Mesenchymal stem cell (in vitro differentiated cells and primary cell): ENCODE data around the gene MYL12B.
A peak's percentile ranks its signal among the peaks of the same experiment; 100 is the strongest.

Experiments
- DNase-seq: peaks from one replicate; pipeline ENCODE4 v3.0.0-alpha.2; 2013
- H2AFZ ChIP-seq: one replicate; pipeline ENCODE4 v1.6.1; 2013; ENCODE audit warnings: low read depth, mild to moderate bottlenecking, control low read depth, inconsistent platforms, low read length, moderate library complexity
- H2AK5ac ChIP-seq: 2 replicates; pipeline ENCODE4 v1.6.1; 2013; ENCODE audit warnings: low read length, moderate library complexity, mild to moderate bottlenecking, inconsistent platforms; ENCODE audit not compliant: severe bottlenecking
- H2BK120ac ChIP-seq: one replicate; pipeline ENCODE4 v1.6.1; 2013; ENCODE audit warnings: low read depth, mild to moderate bottlenecking, inconsistent platforms, low read length, moderate library complexity
- H2BK12ac ChIP-seq, 2 experiments: one replicate each; pipeline ENCODE4 v1.6.1; 2013; ENCODE audit warnings: inconsistent platforms in 2 of 2, low read length in 2 of 2, mild to moderate bottlenecking in 2 of 2, moderate library complexity in 2 of 2, control low read depth in 1 of 2
- H2BK15ac ChIP-seq: one replicate; pipeline ENCODE4 v1.6.1; 2013; ENCODE audit warnings: mild to moderate bottlenecking, low read depth, inconsistent platforms; ENCODE audit not compliant: poor library complexity, severe bottlenecking
- H2BK5ac ChIP-seq: 2 replicates; pipeline ENCODE4 v1.6.1; 2013; ENCODE audit warnings: low read depth, mild to moderate bottlenecking, low read length, control low read depth, inconsistent platforms; ENCODE audit not compliant: poor library complexity, severe bottlenecking
- H3K14ac ChIP-seq, 2 experiments: one replicate each; pipeline ENCODE4 v1.6.1; 2013; ENCODE audit warnings: inconsistent platforms in 2 of 2, low read length in 2 of 2, control low read depth in 1 of 2, mild to moderate bottlenecking in 1 of 2, moderate library complexity in 1 of 2
- H3K18ac ChIP-seq, 2 experiments: one replicate each; pipeline ENCODE4 v1.6.1; 2013; ENCODE audit warnings: inconsistent platforms in 2 of 2, low read length in 2 of 2, control low read depth in 1 of 2, low read depth in 1 of 2, mild to moderate bottlenecking in 1 of 2
- H3K23ac ChIP-seq, 2 experiments: one replicate each; pipeline ENCODE4 v1.6.1; 2013; ENCODE audit warnings: inconsistent platforms in 2 of 2, low read length in 2 of 2, mild to moderate bottlenecking in 2 of 2, moderate library complexity in 2 of 2, control low read depth in 1 of 2
- H3K27ac ChIP-seq: 2 replicates; pipeline ENCODE4 v1.5.1; 2013; ENCODE audit warnings: mild to moderate bottlenecking, moderate library complexity, low read length, control low read depth, inconsistent platforms; ENCODE audit not compliant: poor library complexity, severe bottlenecking
- H3K27me3 ChIP-seq, 2 experiments: 2 replicates each; pipeline versions ENCODE4 v1.6.1 to v1.7.0; 2013; ENCODE audit warnings: low read length in 2 of 2, mild to moderate bottlenecking in 2 of 2, moderate library complexity in 2 of 2, control low read depth in 1 of 2, inconsistent platforms in 1 of 2; ENCODE audit not compliant: control insufficient read depth in 1 of 2, insufficient read depth in 1 of 2
- H3K36me3 ChIP-seq, 2 experiments: 2 replicates each; pipeline versions ENCODE4 v1.6.1 to v1.7.0; 2013; ENCODE audit warnings: low read length in 2 of 2, control low read depth in 1 of 2, inconsistent platforms in 1 of 2, low read depth in 1 of 2, mild to moderate bottlenecking in 1 of 2; ENCODE audit not compliant: insufficient read depth in 2 of 2, control insufficient read depth in 1 of 2
- H3K4ac ChIP-seq, 2 experiments: one replicate each; pipeline ENCODE4 v1.6.1; 2013; ENCODE audit warnings: inconsistent platforms in 2 of 2, low read length in 2 of 2, mild to moderate bottlenecking in 2 of 2, moderate library complexity in 2 of 2, control low read depth in 1 of 2, low read depth in 1 of 2
- H3K4me1 ChIP-seq: 2 replicates; pipeline ENCODE4 v1.6.1; 2013; ENCODE audit warnings: low read depth, low read length, control low read depth; ENCODE audit not compliant: control insufficient read depth, insufficient read depth
- H3K4me2 ChIP-seq: 2 replicates; pipeline ENCODE4 v1.6.1; 2013; ENCODE audit warnings: low read length, mild to moderate bottlenecking, inconsistent platforms; ENCODE audit not compliant: poor library complexity, severe bottlenecking
- H3K4me3 ChIP-seq, 2 experiments: 2 replicates each; pipeline versions ENCODE4 v1.5.1 to v1.7.0; 2013; ENCODE audit warnings: low read length in 2 of 2, mild to moderate bottlenecking in 2 of 2, control low read depth in 1 of 2, low read depth in 1 of 2; ENCODE audit not compliant: insufficient read depth in 1 of 2
- H3K79me1 ChIP-seq: replicated peaks from 2 replicates; pipeline ENCODE4 v1.6.1; 2013; ENCODE audit warnings: mild to moderate bottlenecking, control low read depth, low read length, inconsistent platforms; ENCODE audit not compliant: poor library complexity, severe bottlenecking
- H3K9ac ChIP-seq: 2 replicates; pipeline ENCODE4 v1.7.0; 2013; ENCODE audit warnings: mild to moderate bottlenecking, low read length, moderate library complexity
- H3K9me3 ChIP-seq: 2 replicates; pipeline ENCODE4 v1.7.0; 2013; ENCODE audit warnings: mild to moderate bottlenecking, low read length; ENCODE audit not compliant: control insufficient read depth
- H4K8ac ChIP-seq: one replicate; pipeline ENCODE4 v1.6.1; 2013; ENCODE audit warnings: inconsistent platforms, mild to moderate bottlenecking, low read length, moderate library complexity
- H4K91ac ChIP-seq: one replicate; pipeline ENCODE4 v1.6.1; 2013; ENCODE audit warnings: mild to moderate bottlenecking, low read length, inconsistent platforms
- WGBS: methylation state at CpG from one replicate; pipeline ENCODE4 v1.1.7; 2013; ENCODE audit warnings: mixed read lengths; 5-methylcytosine and 5-hydroxymethylcytosine counted together

Gene MYL12B

GRCh38 chr18:3251249-3251962 lies 10.5 kb upstream of the MYL12B start:
- no peak overlapping the region for H2BK15ac ChIP-seq

GRCh38 chr18:3251963-3252277 lies 10.0 kb upstream of the MYL12B start:
- H2BK5ac ChIP-seq = no peak overlapping the region
- no peaks in the 10 kb centered on the region for H3K9me3 ChIP-seq
- H3K14ac ChIP-seq = no peak overlapping the region
- no peak overlapping the region for H3K23ac ChIP-seq
- H3K9ac ChIP-seq = peak overlapping the region; percentile 25
- H3K4ac ChIP-seq = no peak overlapping the region
- peaks cover under 1% of the 10 kb centered on the region for H3K79me1 ChIP-seq
- no peak overlapping the region for H2AK5ac ChIP-seq
- no peak overlapping the region for H4K8ac ChIP-seq
- no peak overlapping the region for H3K18ac ChIP-seq
- H4K91ac ChIP-seq = no peak overlapping the region
- 53% methylated on average over 3 of the region's 3 CpGs for WGBS
- no peak overlapping the region for H3K4me3 ChIP-seq
- H3K36me3 ChIP-seq = peaks cover 8 to 52% of the 10 kb centered on the region in 2 experiments
- H2BK15ac ChIP-seq = no peak overlapping the region
- no peak overlapping the region for H2BK120ac ChIP-seq
- no peaks in the 10 kb centered on the region for H3K27me3 ChIP-seq
- H3K4me1 ChIP-seq = peaks cover 3% of the 10 kb centered on the region
- H2BK12ac ChIP-seq = no peak overlapping the region
- peak overlapping the region; percentile 57 for H3K27ac ChIP-seq
- DNase-seq = peak; percentile 31
- H3K4me2 ChIP-seq = no peak overlapping the region
- no peak overlapping the region for H2AFZ ChIP-seq

More at GRCh38 chr18:3251249-3251962, 10.5 kb upstream of the MYL12B start:
- peak overlapping the region; percentile 11 for H3K4me2 ChIP-seq
- H4K8ac ChIP-seq = no peak overlapping the region
- H3K4me1 ChIP-seq = peaks cover 1% of the 10 kb centered on the region
- H2BK5ac ChIP-seq = no peak overlapping the region
- H3K4ac ChIP-seq = no peak overlapping the region
- H3K4me3 ChIP-seq = no peak overlapping the region
- H4K91ac ChIP-seq = no peak overlapping the region
- no peak overlapping the region for H2BK120ac ChIP-seq
- no peak overlapping the region for H3K23ac ChIP-seq
- H3K27ac ChIP-seq = peak overlapping the region; percentile 77
- H3K79me1 ChIP-seq = no peaks in the 10 kb centered on the region
- H3K27me3 ChIP-seq = no peaks in the 10 kb centered on the region
- H3K18ac ChIP-seq = no peak overlapping the region
- 100% methylated on average over 1 of the region's 8 CpGs for WGBS
- no peak overlapping the region for H2BK12ac ChIP-seq
- H3K36me3 ChIP-seq = peaks cover 7 to 47% of the 10 kb centered on the region in 2 experiments
- no peak for DNase-seq
- H2AK5ac ChIP-seq = no peak overlapping the region
- H3K9ac ChIP-seq = peak overlapping the region; percentile 25
- H2AFZ ChIP-seq = no peak overlapping the region
- no peak overlapping the region for H3K14ac ChIP-seq
- no peaks in the 10 kb centered on the region for H3K9me3 ChIP-seq

GRCh38 chr18:3252843-3253242 lies 9.1 kb upstream of the MYL12B start:
- WGBS = no CpG with 5 or more reads among the region's 1 CpG
- H3K27ac ChIP-seq = peak overlapping the region; percentile 19

GRCh38 chr18:3254725-3255124 lies 7.2 kb upstream of the MYL12B start:
- no peak overlapping the region for H4K91ac ChIP-seq

More at GRCh38 chr18:3252843-3253242, 9.1 kb upstream of the MYL12B start:
- Histone ChIP-seq H3K4me2 (no peak overlapping the region), H2BK15ac (no peak overlapping the region), H2BK120ac (no peak overlapping the region), H4K8ac (no peak overlapping the region), H3K27me3 (no peaks in the 10 kb centered on the region), H2BK12ac (no peak overlapping the region), H2AK5ac (no peak overlapping the region), H3K4me3 (no peak overlapping the region), H3K23ac (no peak overlapping the region), H3K79me1 (peaks cover 2% of the 10 kb centered on the region), H3K9ac (no peak overlapping the region), H3K4me1 (peaks cover 5% of the 10 kb centered on the region), H2AFZ (no peak overlapping the region), H3K36me3 (peaks cover 11 to 61% of the 10 kb centered on the region in 2 experiments), H2BK5ac (no peak overlapping the region), H4K91ac (no peak overlapping the region), H3K4ac (no peak overlapping the region), H3K18ac (no peak overlapping the region), H3K14ac (no peak overlapping the region), H3K9me3 (no peaks in the 10 kb centered on the region)
- no peak for DNase-seq

More at GRCh38 chr18:3254725-3255124, 7.2 kb upstream of the MYL12B start:
- WGBS = 92% methylated on average over 4 of the region's 4 CpGs
- no peak overlapping the region for H3K4me3 ChIP-seq
- no peak overlapping the region for H3K23ac ChIP-seq
- no peak overlapping the region for H2BK120ac ChIP-seq
- H3K9me3 ChIP-seq = no peaks in the 10 kb centered on the region
- H3K36me3 ChIP-seq = peaks cover 13 to 76% of the 10 kb centered on the region in 2 experiments
- peaks cover 5% of the 10 kb centered on the region for H3K4me1 ChIP-seq
- no peak for DNase-seq
- peak overlapping the region; percentile 44 for H3K27ac ChIP-seq
- H3K18ac ChIP-seq = no peak overlapping the region
- no peak overlapping the region for H2AFZ ChIP-seq
- no peak overlapping the region for H2BK15ac ChIP-seq
- no peak overlapping the region for H3K4ac ChIP-seq
- no peak overlapping the region for H3K14ac ChIP-seq
- no peak overlapping the region for H3K4me2 ChIP-seq
- no peak overlapping the region for H2AK5ac ChIP-seq
- no peaks in the 10 kb centered on the region for H3K27me3 ChIP-seq
- H4K8ac ChIP-seq = no peak overlapping the region
- no peak overlapping the region for H2BK12ac ChIP-seq
- H2BK5ac ChIP-seq = no peak overlapping the region
- peaks cover 4% of the 10 kb centered on the region for H3K79me1 ChIP-seq
- no peak overlapping the region for H3K9ac ChIP-seq
